Sigmoid colon (tissue), 4 donors: Measurements from ENCODE around the gene NIPA2.

Experiments used
- CTCF ChIP-seq, 4 experiments: fragments of 450-650 bp in 3 of 4; fragments of 200-600 bp in 1 of 4; IDR thresholded peaks; one replicate each; pipeline ENCODE4 v1.5.1; 2016 to 2019; ENCODE audit warnings: antibody characterized with exemption in 4 of 4, mild to moderate bottlenecking in 3 of 4, moderate library complexity in 2 of 4
- EP300 ChIP-seq, 4 donors: sonication (generic); formaldehyde crosslinking; IDR thresholded peaks; one replicate each; pipeline ENCODE4 v1.6.1; 2017; ENCODE audit warnings: antibody characterized with exemption in 4 of 4
- POLR2A ChIP-seq, 2 donors: fragments of 450-650 bp; IDR thresholded peaks; one replicate each; pipeline ENCODE4 v1.6.1; 2016; ENCODE audit warnings: antibody characterized with exemption in 2 of 2, mild to moderate bottlenecking in 2 of 2, moderate library complexity in 2 of 2
- POLR2AphosphoS5 ChIP-seq, 4 donors: sonication (generic); formaldehyde crosslinking; IDR thresholded peaks; one replicate each; pipeline ENCODE4 v1.6.1; 2017; ENCODE audit warnings: antibody characterized with exemption in 4 of 4

- no peak for TF ChIP-seq CTCF (IDR thresholded peaks at IDR 0.05)
- no peak for TF ChIP-seq POLR2A (IDR thresholded peaks at IDR 0.05)
- TF ChIP-seq POLR2AphosphoS5 (IDR thresholded peaks at IDR 0.05) = no peak
- no peak for TF ChIP-seq EP300 (IDR thresholded peaks at IDR 0.05)
These were observed 29.4 kb downstream of the NIPA2 start for GRCh38 chr15:22867886-22868285.
